Stimulated activated CD4-positive, alpha-beta T cell treated with anti-CD3 and anti-CD28 coated beads, Interleukin-1b, Interleukin-23, amount 100 ng/mL, for 4 hours (primary cell): Measurements from ENCODE around the gene EML4.

Experiments used
- DNase-seq, 2 donors: peaks; one replicate each; pipeline ENCODE4 v3.0.0-alpha.2; 2020; ENCODE audit warnings: low read depth in 2 of 2

Gene EML4

DNA sequence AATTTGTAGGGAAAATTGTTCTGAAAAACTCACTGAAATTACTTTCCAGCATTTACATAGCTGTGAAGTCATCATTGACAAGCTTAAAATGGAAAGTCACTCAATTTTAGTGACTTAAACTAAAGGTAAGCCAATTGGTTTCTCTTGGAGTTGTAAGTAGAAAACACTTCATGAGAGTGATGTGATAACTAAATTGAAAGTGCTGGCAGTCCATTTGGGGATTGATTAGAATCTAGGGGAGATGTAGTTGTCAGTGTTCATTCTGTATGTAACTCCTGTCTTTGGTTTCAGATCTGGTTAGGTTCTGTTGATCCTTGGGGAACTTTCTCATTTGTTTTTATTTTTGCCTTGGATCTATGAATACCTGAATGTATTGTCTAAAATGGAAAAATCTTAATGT is 138.0 kb downstream of the EML4 start:
- no peak for DNase-seq

DNA sequence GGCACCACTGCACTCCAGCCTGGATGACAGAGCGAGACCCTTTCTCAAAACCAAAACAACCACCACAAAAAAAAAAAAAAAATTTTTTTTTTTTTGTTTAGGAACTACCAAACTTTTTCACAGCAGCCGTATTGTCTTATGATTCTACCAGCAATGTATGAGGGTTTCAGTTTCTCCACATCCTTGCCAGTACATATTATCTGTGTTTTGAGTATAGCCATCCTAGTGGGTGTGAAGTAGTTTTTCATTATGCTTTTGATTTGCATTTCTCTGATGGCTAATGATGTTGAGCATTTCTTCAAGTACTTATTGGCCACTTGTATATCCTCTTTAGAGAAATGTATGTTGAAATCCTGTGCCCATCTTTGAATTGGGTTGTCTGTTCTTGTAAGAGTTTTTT is 140.2 kb downstream of the EML4 start:
- no peak for DNase-seq

DNA sequence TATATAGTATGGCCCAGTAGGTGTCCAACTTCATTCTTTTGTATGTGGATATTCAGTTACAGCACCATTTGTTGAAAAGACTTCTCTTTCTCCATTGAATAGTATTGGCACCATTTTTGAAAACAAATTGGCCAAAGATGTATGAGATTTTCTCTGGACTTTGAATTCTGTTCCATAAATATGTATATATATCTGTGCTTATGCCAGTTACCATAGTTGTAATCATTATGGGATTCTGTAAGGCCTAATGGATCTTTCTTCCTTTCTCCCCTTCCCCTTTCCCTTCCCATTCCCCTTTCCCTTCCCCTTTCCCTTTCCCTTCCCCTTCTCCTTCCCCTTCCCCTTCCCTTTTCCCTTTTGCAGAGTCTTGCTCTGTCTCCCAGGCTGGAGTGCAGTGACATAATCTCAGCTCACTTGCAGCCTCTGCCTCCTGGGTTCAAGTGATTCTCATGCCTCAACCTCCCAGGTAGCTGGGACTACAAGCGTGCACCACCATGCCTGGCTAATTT is 140.9 kb downstream of the EML4 start:
- DNase-seq = no peak

DNA sequence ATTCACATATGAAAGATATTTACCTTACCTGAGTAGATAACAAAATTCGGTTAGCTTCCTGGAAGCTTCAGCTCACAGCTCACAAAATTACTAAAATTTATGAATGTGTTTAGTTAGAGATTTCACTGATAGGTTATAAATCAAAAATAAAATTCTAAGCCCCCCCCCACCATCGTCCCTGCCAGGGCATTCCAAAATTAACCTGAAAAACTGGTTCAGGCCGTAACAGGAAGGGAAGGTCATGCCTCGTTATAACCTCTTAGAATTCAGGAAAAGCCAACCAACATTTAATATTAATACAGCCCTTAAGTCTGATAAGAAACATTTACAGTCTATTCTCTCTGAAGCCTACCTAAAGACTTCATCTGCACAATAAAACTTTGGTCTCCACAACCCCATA is 143.0 kb downstream of the EML4 start:
- no peak for DNase-seq

DNA sequence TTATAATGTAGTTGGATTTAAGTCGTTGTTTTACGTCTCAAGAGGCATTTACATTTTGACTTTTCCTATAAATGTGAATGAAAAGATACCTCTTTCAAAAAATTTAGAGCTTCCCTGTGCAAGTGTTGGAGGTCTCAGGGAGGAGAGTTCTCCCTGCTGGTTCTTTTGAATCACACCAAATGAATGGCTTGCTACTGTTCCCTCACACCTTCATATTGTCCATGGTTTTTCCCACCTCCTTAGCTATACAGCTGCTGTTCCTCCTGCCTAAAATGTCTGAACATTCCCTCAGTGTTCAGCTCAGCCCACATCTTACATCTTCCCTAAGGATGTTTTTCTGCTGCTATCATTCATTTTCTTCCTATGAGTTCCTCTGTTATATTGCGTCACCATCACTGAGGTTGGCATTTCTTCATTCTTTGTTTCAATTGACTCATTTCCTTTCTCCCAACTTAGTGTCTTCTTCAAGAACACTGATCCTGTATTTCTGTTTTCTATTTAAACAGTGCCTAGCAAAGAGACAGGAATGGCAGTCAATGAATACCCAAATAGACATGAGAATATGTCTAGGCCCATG is 145.8 kb downstream of the EML4 start:
- no peak for DNase-seq

DNA sequence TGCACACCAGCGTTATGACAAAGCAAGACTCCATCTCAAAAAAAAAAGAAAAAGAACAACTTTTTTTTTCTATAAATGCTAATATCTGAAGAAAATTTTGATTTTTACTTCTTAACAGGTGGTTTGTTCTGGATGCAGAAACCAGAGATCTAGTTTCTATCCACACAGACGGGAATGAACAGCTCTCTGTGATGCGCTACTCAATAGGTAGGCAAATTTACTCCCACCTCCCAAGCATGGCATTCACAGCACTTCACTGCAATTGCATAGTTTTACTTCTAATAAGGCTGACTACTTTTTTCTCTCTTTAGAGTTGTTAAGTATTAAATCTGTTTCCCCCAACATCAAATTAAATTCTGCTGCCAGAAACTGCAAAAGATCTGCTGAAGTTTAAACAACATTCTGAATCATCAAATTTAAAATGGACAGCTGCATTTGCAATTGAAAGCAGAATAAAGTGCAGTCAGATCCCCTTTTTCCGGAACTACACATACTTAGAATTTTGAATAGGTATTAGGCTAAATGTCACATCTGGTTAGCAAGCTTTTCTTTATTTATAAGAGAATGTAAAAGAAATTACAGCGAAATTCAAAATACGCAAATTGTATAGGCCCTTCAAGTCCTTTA is 146.8 kb downstream of the EML4 start:
- no peak for DNase-seq

DNA sequence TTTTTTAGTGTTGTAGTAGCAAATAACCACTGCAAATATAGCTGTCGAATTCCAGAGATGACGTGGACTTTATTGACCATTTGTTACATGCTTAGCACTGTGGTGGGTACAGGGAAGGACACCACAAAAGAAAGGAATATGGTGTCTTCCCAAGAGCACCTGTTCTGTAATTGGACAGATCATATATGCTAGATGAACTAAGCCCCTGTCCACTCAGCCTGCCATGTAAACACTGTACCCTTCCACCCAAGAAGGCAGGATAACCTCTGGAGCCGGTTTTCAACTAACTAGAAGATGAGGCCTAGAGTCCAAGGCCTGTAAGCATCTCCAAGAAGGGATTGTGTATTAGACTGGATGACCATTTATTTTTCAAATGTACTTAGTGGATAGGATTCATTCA is 147.8 kb downstream of the EML4 start:
- no peak for DNase-seq

DNA sequence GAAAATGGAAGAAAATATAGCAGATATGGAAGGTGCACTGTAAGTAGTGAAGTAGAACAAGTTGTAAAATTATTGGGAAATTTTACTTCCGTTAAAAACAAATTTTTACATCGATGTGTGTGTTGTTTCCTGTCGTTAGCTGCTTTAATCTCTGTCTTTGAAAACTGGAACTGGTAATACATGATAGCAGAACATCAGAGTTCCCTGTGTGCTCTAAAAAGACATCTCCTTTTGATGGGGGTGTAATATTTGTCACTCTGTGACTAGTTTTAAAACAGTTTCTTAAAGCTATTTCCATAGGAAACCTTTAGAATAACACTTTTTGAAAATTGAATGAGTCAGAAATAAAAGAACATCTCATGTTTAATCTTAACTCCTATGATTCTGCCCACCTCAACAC is 148.3 kb downstream of the EML4 start:
- no peak for DNase-seq

DNA sequence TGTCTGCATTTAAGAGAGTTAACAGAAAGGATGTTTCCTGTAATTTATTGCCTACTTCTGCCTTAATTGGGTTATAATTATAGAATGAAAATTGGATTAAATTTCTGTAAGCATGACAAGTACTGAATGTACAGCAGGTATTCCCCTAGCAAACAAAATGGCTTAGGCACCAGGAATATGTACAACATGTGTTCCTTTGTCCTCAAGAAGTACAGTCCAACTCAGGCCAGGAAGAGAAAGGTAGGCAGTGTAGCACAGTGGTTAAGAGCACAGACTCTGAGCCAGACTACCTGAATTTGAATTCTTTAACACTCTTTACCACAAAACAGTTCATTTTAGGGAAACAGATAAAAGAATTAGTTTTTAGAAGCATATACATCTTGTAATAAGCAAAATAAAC is 148.8 kb downstream of the EML4 start:
- DNase-seq = no peak

DNA sequence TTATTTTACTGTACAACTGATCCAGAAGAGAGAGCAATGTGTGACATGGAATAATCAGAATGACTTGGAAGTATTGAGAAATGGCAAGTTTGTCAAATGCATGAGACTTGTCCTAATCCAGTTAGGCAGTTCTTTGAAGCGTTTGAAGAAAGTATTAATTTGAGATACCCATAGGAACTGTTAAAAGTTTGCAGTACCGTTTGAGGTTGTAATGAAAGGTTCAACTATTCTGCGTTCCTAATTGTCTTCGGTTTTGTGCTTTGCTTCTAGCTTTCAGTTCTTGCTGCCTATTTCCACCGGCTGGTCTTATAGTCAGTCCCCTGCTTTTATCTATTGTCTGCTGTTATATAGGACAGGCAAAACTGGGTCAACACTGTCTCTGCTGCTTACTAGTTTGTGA is 150.1 kb downstream of the EML4 start:
- DNase-seq = no peak

DNA sequence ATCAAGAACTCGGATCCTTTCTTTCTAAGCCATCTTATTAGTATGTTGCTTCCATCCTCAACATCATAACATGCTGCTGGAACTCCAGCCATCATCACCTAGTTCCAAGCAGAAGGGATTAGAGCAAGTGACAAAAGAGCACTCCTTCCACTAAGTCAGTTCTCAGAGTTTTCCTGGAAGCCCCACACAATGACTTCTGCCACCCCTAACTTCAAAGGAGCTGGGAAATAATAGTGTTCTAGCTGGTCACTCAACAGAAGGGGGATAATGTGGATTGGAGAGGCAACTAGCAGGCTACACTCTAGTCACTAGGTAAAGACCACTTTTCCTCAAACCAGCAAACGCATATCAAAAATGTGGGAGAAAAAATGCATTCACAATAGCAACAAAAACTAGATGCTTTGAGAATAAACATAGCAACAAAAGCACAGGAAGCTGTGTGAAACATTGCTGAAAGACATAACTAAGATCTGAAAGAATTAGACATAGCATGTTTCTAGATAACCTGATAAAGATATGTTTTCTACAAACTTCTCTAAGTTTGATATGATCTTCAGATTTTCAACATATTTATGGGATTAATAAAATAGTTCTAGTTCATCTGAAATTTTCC is 152.4 kb downstream of the EML4 start:
- DNase-seq = no peak

DNA sequence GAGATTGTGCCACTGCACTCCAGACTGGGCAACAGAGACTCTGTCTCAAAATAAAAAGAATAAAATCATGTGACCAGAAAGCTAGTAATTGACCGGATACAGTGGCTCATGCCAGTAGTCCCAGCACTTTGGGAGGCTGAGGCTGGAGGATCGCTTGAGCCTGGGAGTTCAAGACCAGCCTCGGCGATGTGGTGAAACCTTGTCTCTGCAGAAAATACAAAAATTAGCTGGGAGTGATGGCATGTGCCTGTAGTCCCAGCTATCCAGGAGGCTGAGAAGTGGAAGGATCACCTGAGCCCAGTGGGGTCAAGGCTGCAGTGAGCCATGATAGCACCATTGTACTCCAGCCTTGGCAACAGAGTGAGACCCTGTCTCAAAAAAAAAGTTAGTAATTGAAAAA is 155.1 kb downstream of the EML4 start:
- no peak for DNase-seq

DNA sequence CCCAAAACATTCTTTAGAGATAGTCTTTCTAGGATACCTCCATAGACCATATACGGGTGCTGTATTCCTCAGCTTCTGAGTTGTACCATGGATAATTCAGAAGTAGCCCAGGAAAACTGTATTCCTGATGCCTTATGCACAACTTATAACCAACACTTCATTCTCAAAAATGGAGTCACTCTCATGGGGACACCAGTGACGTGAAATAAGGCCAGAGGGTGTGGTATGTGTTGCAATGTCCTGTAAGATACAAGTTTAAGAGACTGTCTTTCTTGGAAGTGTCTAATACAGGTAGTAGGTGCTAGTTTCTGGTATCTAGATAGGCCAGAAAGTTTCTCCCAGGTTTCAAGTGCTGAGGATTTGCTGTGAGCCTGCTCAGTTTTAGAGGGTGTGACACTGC is 155.8 kb downstream of the EML4 start:
- DNase-seq = no peak

DNA sequence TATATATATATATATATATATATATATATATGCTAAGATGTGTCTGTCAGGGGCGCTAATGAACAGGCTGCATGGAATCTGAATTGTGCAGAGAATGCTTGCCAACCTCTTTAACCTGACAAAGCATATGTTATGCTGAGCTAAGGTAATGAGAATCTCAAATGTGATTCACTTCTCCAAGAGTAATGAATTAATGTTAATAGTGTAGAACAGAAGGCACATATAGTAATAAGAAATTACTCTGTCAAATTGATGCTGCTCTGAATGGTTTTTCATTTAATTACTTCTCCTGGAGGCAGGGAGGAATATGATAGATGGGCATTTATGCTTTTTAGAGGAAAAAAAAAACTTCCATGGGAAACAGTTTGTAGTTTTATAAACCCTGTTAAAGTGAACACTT is 156.5 kb downstream of the EML4 start:
- DNase-seq = no peak

DNA sequence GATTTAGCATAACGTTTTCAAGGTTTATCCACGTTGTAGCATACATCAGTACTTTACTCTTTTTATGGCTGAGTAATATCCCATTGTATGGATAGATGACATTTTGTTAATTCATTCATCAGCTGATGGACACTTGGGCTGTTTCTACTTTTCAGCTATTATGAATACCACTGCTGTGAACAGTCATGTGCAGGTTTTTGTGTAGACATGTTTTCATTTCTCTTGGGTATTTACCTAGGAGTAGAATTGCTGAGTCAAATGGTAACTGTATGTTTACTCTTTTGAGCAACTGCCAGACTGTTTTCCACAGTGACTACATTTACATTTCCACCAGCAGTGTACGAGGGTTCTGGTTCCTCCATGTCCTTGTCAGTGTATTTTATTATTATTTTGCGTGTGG is 158.0 kb downstream of the EML4 start:
- no peak for DNase-seq

DNA sequence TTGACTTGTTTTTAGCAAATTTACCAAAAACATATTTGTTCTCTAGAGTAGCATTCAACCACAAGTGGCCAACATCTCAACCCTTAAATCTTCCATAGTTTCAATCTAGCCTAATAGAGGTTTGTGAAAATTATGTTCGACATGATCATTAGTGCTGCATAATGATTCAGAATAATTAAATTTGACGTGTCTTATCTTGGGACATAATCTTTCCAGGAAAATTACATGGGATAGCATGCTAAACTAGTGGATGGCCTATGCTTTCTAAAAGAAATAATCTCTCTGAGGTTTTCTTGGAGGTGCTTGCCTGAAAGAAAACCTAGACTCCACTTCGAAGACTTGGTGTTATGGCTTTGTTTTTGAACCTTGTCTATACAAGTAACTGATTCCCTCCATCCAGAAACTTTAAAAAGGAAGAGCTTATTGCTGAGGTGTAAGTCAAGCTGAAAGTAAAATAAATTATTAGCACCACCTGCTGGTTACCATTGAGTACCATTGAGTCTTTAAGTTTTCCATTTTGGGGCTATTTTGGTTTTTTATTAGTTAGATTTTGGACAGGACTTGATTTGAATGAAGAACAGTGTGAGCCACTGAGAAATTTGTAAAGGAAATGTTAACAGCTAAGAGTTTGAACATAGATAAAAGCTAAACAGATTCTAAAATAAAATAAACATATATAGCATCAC is 159.1 kb downstream of the EML4 start:
- DNase-seq = no peak

DNA sequence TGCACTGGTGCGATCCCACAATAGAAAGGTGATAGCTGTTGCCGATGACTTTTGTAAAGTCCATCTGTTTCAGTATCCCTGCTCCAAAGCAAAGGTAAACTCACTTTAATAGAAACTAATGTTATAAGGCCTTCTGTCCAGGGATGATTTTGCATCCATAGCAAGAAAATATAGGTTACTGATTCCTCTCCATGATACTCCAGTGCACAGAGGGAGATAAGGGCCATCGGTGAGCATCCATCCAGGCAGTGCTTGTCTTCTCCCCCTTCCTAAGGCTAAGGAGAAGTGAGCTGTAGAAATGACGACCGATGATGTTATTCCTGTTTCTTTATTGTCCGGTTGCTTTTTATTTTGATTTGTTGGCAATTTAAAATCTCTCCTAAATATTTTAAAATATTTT is 159.8 kb downstream of the EML4 start:
- no peak for DNase-seq

DNA sequence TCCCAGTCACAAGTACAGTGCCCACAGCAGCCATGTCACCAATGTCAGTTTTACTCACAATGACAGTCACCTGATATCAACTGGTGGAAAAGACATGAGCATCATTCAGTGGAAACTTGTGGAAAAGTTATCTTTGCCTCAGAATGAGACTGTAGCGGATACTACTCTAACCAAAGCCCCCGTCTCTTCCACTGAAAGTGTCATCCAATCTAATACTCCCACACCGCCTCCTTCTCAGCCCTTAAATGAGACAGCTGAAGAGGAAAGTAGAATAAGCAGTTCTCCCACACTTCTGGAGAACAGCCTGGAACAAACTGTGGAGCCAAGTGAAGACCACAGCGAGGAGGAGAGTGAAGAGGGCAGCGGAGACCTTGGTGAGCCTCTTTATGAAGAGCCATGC is 160.6 kb downstream of the EML4 start:
- no peak for DNase-seq

DNA sequence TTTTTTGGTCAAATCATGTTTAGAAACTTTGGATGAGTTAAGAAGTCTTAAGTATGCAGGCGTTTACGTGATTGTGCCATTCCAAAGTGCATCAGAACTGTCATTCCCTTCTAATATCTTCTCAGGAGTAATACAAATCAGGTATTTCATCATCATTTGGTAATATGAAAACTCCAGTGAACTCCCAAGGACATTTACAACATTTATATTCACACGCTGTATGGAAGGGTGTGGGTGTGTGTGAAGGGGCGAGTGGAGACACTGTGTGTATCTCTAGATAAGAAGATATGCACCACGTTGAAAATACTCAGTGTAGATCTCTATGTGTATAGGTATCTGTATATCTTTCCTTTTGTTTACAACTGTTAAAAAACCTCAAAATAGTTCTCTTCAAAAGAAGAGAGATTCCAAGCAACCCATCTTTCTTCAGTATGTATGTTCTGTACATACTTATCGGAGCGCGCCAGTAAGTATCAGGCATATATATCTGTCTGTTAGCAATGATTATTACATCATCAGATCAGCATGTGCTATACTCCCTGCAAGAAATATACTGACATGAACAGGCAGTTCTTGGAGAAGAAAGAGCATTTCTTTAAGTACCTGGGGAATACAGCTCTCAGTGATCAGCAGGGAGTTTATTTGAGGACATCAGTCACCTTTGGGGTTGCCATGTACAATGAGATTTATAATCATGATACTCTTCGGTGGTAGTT is 162.6 kb downstream of the EML4 start:
- no peak for DNase-seq

DNA sequence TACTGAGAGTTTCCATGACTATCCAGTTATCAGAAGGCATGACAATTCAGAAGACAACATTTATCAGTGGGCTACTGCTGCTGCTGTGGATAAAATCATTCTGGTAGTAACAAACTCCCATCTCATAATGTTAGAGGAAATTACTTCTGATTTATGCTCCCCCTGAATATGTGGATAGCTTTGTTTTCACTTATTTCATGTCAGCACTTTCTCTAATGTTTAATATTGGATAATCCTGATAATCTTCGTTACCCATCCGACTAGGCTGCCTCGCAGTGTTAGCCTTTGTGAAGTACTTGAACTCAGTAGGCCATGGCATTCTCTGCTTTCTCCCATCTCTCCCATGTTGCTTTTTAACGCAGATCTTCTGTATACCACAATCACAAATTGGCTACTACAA is 163.4 kb downstream of the EML4 start:
- no peak for DNase-seq

DNA sequence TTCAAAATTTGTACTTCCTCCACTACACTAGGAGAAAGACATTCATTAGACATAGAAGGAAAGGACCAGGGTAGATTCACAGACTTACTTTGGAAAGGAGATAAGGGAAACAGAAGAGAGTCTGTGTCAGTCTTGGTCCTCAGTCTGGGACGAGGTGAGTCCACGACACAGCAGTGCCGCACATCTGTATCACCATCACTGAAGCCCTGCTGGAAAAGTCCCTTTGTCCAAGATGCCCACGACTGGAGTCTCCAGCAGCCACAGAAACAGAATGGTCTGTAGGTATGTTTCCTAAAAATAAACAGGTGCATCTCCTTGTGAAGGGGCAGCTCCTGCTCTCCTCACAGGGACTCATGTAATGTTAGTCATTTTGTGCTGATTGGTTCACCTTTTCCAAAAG is 164.4 kb downstream of the EML4 start:
- DNase-seq = no peak

DNA sequence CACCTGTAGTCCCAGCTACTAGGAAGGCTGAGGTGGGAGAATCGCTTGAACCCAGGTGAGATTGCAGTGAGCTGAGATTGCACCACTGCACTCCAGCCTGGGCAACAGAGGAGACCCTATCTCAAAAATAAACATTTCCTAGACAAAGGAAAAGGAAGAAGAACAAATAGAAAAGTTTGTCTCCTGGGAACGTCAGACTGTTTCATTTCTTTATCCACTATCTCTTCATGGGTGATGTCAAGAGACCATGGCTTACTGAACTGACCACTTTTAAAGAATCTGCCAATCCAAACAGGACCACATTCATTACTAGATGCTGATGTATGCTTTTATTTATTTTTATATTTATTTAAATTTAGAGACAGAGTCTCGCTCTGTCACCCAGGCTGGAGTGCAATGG is 165.1 kb downstream of the EML4 start:
- DNase-seq = no peak
